CD14-positive monocyte (primary cell): ENCODE results near the gene PPFIA3. TPM values are rescaled to one million over a fixed set of nuclear protein-coding genes. Genes with fewer than 3 reads are reported as not detected.

Experiments used
- DNase-seq, 3 donors: peaks; one replicate each; pipeline ENCODE4 v3.0.0-alpha.2; 2011 to 2022
- H2AFZ ChIP-seq: 2 replicates; pipeline ENCODE4 v1.6.0; 2012; ENCODE audit warnings: mild to moderate bottlenecking, low read depth, low read length, inconsistent platforms; ENCODE audit not compliant: insufficient read depth, poor library complexity, severe bottlenecking
- H3K27ac ChIP-seq, 2 donors: 1 replicate in 1 of 2; 2 replicates in 1 of 2; pipeline ENCODE4 v1.5.1; 2012 to 2013; ENCODE audit warnings: low read length in 2 of 2, control low read depth in 1 of 2, inconsistent platforms in 1 of 2, low read depth in 1 of 2, mild to moderate bottlenecking in 1 of 2
- H3K27me3 ChIP-seq, 2 donors: one replicate each; pipeline versions ENCODE4 v1.6.0 to v1.6.1; 2011 to 2013; ENCODE audit warnings: low read length in 2 of 2; ENCODE audit not compliant: control insufficient read depth in 2 of 2, insufficient read depth in 2 of 2
- H3K36me3 ChIP-seq, 2 donors: replicated peaks in 1 of 2; 1 replicate in 1 of 2; 2 replicates in 1 of 2; pipeline versions ENCODE4 v1.5.1 to v1.6.1; 2012 to 2013; ENCODE audit warnings: low read length in 2 of 2, control low read depth in 1 of 2, inconsistent platforms in 1 of 2, mild to moderate bottlenecking in 1 of 2; ENCODE audit not compliant: insufficient read depth in 2 of 2, control insufficient read depth in 1 of 2
- H3K4me1 ChIP-seq, 2 donors: 1 replicate in 1 of 2; 2 replicates in 1 of 2; pipeline versions ENCODE4 v1.5.1 to v1.6.1; 2012 to 2013; ENCODE audit warnings: low read length in 2 of 2, control low read depth in 1 of 2, inconsistent platforms in 1 of 2, mild to moderate bottlenecking in 1 of 2, moderate library complexity in 1 of 2; ENCODE audit not compliant: insufficient read depth in 2 of 2, control insufficient read depth in 1 of 2
- H3K4me2 ChIP-seq: replicated peaks from 2 replicates; pipeline ENCODE3; 2012; ENCODE audit warnings: low read length, moderate library complexity, mild to moderate bottlenecking; ENCODE audit not compliant: poor library complexity, severe bottlenecking; ENCODE audit errors: extremely low read depth
- H3K4me3 ChIP-seq, 3 experiments: fragments of 200-600 bp in 1 of 3; sonication (generic) in 1 of 3; replicated peaks in 1 of 3; 1 replicate in 2 of 3; 2 replicates in 1 of 3; pipeline ENCODE4 v1.5.1; 2011 to 2013; ENCODE audit warnings: low read length in 3 of 3, mild to moderate bottlenecking in 3 of 3, control low read depth in 2 of 3, low read depth in 2 of 3, inconsistent platforms in 1 of 3, moderate library complexity in 1 of 3
- H3K79me2 ChIP-seq: 2 replicates; pipeline ENCODE4 v1.6.0; 2012; ENCODE audit warnings: mild to moderate bottlenecking, control low read depth, inconsistent platforms, low read length, moderate library complexity; ENCODE audit not compliant: insufficient read depth
- H3K9ac ChIP-seq: 2 replicates; pipeline ENCODE4 v1.6.0; 2017; ENCODE audit warnings: low read length, mild to moderate bottlenecking; ENCODE audit not compliant: insufficient read depth, poor library complexity, severe bottlenecking
- H3K9me3 ChIP-seq, 2 donors: replicated peaks in 1 of 2; 1 replicate in 1 of 2; 2 replicates in 1 of 2; pipeline versions ENCODE4 v1.5.1 to v1.6.1; 2012 to 2013; ENCODE audit warnings: low read length in 2 of 2, control low read depth in 1 of 2; ENCODE audit not compliant: control insufficient read depth in 1 of 2, insufficient read depth in 1 of 2
- H4K20me1 ChIP-seq: 2 replicates; pipeline ENCODE4 v1.6.0; 2012; ENCODE audit warnings: mild to moderate bottlenecking, low read length, control low read depth, moderate library complexity; ENCODE audit not compliant: insufficient read depth
- H3K27ac Mint-ChIP-seq, 7 donors: one replicate each; pipeline ENCODE4 v1.8.0; 2020; ENCODE audit warnings: mild to moderate bottlenecking in 7 of 7, mixed read lengths in 7 of 7, moderate library complexity in 6 of 7, inconsistent platforms in 2 of 7
- H3K27me3 Mint-ChIP-seq, 3 donors: one replicate each; pipeline ENCODE4 v1.8.0; 2021 to 2022; ENCODE audit warnings: low read depth in 3 of 3, mild to moderate bottlenecking in 3 of 3, mixed read lengths in 3 of 3, moderate library complexity in 3 of 3, inconsistent platforms in 1 of 3
- H3K36me3 Mint-ChIP-seq, 2 donors: one replicate each; pipeline ENCODE4 v1.8.0; 2020; ENCODE audit warnings: mixed read lengths in 2 of 2, inconsistent platforms in 1 of 2, mild to moderate bottlenecking in 1 of 2
- H3K4me1 Mint-ChIP-seq: one replicate; pipeline ENCODE4 v1.8.0; 2020; ENCODE audit warnings: mild to moderate bottlenecking, mixed read lengths
- H3K4me3 Mint-ChIP-seq, 2 donors: one replicate each; pipeline ENCODE4 v1.8.0; 2020; ENCODE audit warnings: mild to moderate bottlenecking in 2 of 2, mixed read lengths in 2 of 2, moderate library complexity in 1 of 2
- H3K9me3 Mint-ChIP-seq, 7 donors: one replicate each; pipeline ENCODE4 v1.8.0; 2020 to 2022; ENCODE audit warnings: mixed read lengths in 7 of 7, mild to moderate bottlenecking in 6 of 7, moderate library complexity in 6 of 7, inconsistent platforms in 2 of 7
- WGBS: methylation state at CpG from one replicate; pipeline ENCODE4 v1.1.5; 2013; ENCODE audit warnings: missing lambda C conversion rate; ENCODE audit not compliant: insufficient coverage; 5-methylcytosine and 5-hydroxymethylcytosine counted together
- intact Hi-C, 2 donors: fragments of 100-400 bp; cut with micrococcal nuclease; formaldehyde crosslinking; loops; one replicate each; pipeline versions ENCODE4 v1.15.0 to v1.15.1; 2023
- polyA plus RNA-seq, 3 donors: library from polyadenylated mRNA; depleted of rRNA in 1 of 3; unstranded in 2 of 3; stranded (reverse) in 1 of 3; fragments of 300-500 nt in 2 of 3; fragments of >200 nt in 1 of 3; fragmentation: Illumina TruSeq in 2 of 3; gene quantifications; 1 replicate in 2 of 3; 2 replicates in 1 of 3; pipeline ENCODE4 v1.2.3, GENCODE V29; 2012 to 2021
- TF ChIP-seq, protein P1 (sequence below): fragments of 200-600 bp; IDR thresholded peaks from one replicate; pipeline ENCODE4 v1.8.0; 2022; ENCODE audit warnings: antibody characterized with exemption, mild to moderate bottlenecking

PPFIA3 gene
- polyA plus RNA-seq, 3 donors = 0.43 TPM; not detected in 2

DNA sequence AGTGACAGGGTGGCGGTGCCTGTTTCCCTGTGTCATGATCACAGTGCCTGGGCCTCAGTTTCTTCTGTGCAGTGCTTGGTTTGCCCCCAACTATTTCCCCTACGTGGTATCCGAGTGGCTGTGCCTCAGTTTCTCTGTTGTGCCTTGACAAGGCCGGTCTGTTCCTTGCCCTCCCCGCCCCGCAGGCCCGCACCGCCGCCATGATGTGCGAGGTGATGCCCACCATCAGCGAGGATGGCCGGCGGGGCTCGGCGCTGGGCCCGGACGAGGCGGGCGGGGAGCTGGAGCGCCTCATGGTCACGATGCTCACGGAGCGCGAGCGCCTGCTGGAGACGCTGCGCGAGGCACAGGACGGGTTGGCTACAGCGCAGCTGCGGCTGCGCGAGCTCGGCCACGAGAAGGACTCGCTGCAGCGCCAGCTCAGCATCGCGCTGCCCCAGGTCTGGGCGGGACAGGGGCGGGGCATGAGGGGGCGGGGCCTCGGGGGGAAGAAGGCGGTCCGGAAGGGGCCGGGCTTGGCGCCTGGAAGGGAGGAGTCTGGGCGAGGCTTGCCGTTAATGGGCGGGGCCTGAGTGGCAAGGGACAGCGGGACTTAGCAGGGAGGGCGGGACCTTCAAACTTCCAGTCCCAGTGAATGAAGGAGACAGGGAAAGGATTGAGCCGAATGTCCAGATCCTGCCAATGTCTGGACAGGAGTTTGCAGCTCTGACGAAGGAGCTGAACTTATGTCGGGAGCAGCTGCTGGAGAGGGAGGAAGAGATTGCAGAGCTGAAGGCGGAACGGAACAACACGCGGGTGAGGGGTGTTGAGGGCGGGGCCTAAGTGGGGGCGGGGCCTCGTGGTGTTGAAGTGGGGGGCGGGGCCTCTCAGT lies 8.6 kb downstream of the PPFIA3 start:
- peak overlapping the region; percentile 74 for H3K4me2 ChIP-seq
- H3K4me3 Mint-ChIP-seq = peak overlapping the region; percentile 80 to 97
- H3K4me3 ChIP-seq = peak overlapping the region; percentile 31 to 72 (median 34)
- H3K4me1 Mint-ChIP-seq = peaks cover 13% of the 10 kb centered on the region
- DNase-seq = peak; percentile 94 to 96 (median 95)
- peak overlapping the region; percentile 82 for H2AFZ ChIP-seq
- intact Hi-C loops = no loop called here
- H3K27ac ChIP-seq = no peak overlapping the region
- H3K9me3 Mint-ChIP-seq = peaks cover 10 to 25% (median 15%) of the 10 kb centered on the region in 7 donors
- peaks cover 0 to 10% of the 10 kb centered on the region in 2 donors for H3K9me3 ChIP-seq
- no peaks in the 10 kb centered on the region for H4K20me1 ChIP-seq
- H3K36me3 Mint-ChIP-seq = no peaks in the 10 kb centered on the region
- 5% methylated on average over 51 of the region's 63 CpGs for WGBS
- H3K36me3 ChIP-seq = no peaks in the 10 kb centered on the region
- no peaks in the 10 kb centered on the region for H3K27me3 ChIP-seq
- H3K9ac ChIP-seq = no peak overlapping the region
- H3K79me2 ChIP-seq = no peaks in the 10 kb centered on the region
- peaks cover 5 to 14% of the 10 kb centered on the region in 2 donors for H3K4me1 ChIP-seq
- peaks cover 15 to 35% (median 33%) of the 10 kb centered on the region in 3 donors for H3K27me3 Mint-ChIP-seq
- TF ChIP-seq, protein P1, sequence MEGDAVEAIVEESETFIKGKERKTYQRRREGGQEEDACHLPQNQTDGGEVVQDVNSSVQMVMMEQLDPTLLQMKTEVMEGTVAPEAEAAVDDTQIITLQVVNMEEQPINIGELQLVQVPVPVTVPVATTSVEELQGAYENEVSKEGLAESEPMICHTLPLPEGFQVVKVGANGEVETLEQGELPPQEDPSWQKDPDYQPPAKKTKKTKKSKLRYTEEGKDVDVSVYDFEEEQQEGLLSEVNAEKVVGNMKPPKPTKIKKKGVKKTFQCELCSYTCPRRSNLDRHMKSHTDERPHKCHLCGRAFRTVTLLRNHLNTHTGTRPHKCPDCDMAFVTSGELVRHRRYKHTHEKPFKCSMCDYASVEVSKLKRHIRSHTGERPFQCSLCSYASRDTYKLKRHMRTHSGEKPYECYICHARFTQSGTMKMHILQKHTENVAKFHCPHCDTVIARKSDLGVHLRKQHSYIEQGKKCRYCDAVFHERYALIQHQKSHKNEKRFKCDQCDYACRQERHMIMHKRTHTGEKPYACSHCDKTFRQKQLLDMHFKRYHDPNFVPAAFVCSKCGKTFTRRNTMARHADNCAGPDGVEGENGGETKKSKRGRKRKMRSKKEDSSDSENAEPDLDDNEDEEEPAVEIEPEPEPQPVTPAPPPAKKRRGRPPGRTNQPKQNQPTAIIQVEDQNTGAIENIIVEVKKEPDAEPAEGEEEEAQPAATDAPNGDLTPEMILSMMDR = no peak
- peak overlapping the region; percentile 71 to 96 (median 85) for H3K27ac Mint-ChIP-seq

- peaks cover 15 to 37% (median 37%) of the 10 kb centered on the region in 3 donors for H3K27me3 Mint-ChIP-seq
- H2AFZ ChIP-seq = no peak overlapping the region
- peaks cover 0 to 5% of the 10 kb centered on the region in 2 donors for H3K27me3 ChIP-seq
- peak overlapping the region; percentile 74 for H3K4me2 ChIP-seq
- H3K4me3 Mint-ChIP-seq = peak overlapping the region; percentile 20 to 59
- 73% methylated on average over 14 of the region's 15 CpGs for WGBS
- no peak for DNase-seq
- H3K36me3 Mint-ChIP-seq = no peaks in the 10 kb centered on the region
- H4K20me1 ChIP-seq = no peaks in the 10 kb centered on the region
- no peak overlapping the region for H3K27ac ChIP-seq
- peak overlapping the region in 4 of 7 donors; percentile 21 to 96 (median 76) for H3K27ac Mint-ChIP-seq
- H3K9me3 Mint-ChIP-seq = peaks cover 14 to 31% (median 19%) of the 10 kb centered on the region in 7 donors
- peaks cover 0 to 11% of the 10 kb centered on the region in 2 donors for H3K9me3 ChIP-seq
- H3K4me1 Mint-ChIP-seq = peaks cover 19% of the 10 kb centered on the region
- no peaks in the 10 kb centered on the region for H3K79me2 ChIP-seq
- H3K4me1 ChIP-seq = peaks cover 9 to 21% of the 10 kb centered on the region in 2 donors
- no peaks in the 10 kb centered on the region for H3K36me3 ChIP-seq
- TF ChIP-seq, protein P1 = no peak
- intact Hi-C loops = no loop called here
- peak overlapping the region in 1 of 3 experiments; percentile 72 for H3K4me3 ChIP-seq
- no peak overlapping the region for H3K9ac ChIP-seq
Measured at GRCh38 chr19:49128545-49129237, 9.3 kb downstream of the PPFIA3 start.
